Suppressor macrophage treated with lipopolysaccharide for 4 hours (primary cell): Measurements from ENCODE around the gene ARHGAP33.
"Not testable (repeated sequence)": the region's sequence is repeated elsewhere in the genome, so short reads cannot be mapped to it uniquely, and the experiment has no call there.

ENCODE experiments used
- DNase-seq: peaks from one replicate; pipeline ENCODE4 v3.0.0-alpha.2; 2020

ARHGAP33 gene

GRCh38 chr19:35756377-35757230 lies 18.8 kb upstream of the ARHGAP33 start, which contains the start of gene HSPB6:
Gene HSPB6, minus strand, starts transcription at chr19:35757029. Its CDS starts 21 bp downstream, at chr19:35757008.
- no peak for DNase-seq

- DNase-seq, result peak; percentile 23
Observed at GRCh38 chr19:35757231-35757748, 18.1 kb upstream of the ARHGAP33 start.

- peak; percentile 99 for DNase-seq
Observed at GRCh38 chr19:35757749-35758608, 17.4 kb upstream of the ARHGAP33 start, which contains the start of gene PROSER3. Gene PROSER3, plus strand, starts transcription at chr19:35758176. Its CDS starts 40 bp downstream, at chr19:35758216.

- DNase-seq, result no peak
Observed at GRCh38 chr19:35759697-35760096, 15.7 kb upstream of the ARHGAP33 start.

GRCh38 chr19:35760711-35761349 lies 14.5 kb upstream of the ARHGAP33 start:
- DNase-seq, result no peak

- DNase-seq, result no peak
Observed at GRCh38 chr19:35764432-35765315, 10.7 kb upstream of the ARHGAP33 start.

GRCh38 chr19:35766571-35767104 lies 8.7 kb upstream of the ARHGAP33 start:
- DNase-seq, result no peak

DNA sequence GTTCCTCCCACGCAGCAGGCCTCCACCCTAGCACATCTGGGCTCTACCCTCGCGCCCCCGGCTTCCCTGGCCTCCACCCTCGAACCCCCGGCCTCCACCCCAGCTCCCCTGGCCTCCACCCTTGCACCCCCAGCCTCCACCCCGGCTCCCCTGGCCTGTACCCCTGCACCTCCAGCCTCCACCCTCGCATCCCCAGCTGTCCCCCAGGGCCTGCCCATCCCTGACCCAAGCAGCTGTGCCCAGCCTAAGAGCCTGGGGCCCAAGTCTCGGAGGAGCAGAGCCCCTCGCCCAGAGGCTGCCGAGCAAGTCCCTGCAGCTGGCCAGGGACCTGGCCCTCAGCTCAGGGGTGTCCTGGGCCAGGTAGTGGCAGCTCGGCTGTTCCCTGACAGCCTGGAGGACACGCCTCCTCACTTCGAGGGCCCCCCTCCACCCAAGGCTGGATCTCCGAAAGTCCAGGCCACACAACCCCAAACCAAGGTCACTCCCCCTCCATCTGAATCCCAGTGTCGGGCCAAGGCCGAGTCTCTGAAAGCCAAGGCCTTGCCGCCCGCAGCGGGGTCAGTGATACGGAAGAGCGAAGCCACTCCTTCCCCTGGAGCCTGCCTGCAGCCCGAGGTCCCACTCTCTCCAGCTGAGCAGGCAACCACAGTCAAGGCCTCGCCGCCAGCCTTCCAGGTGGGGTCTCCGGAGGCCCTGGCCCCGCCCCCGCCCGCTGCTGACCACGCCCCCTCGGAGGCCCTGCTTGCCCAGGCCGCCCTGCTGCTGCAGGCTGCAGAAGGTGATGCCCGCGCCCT lies 7.9 kb upstream of the ARHGAP33 start:
- no peak for DNase-seq

GRCh38 chr19:35768082-35768421 lies 7.3 kb upstream of the ARHGAP33 start:
- no peak for DNase-seq

- not testable (repeated sequence) for DNase-seq
Observed at GRCh38 chr19:35772362-35772761, 3.0 kb upstream of the ARHGAP33 start.

DNA sequence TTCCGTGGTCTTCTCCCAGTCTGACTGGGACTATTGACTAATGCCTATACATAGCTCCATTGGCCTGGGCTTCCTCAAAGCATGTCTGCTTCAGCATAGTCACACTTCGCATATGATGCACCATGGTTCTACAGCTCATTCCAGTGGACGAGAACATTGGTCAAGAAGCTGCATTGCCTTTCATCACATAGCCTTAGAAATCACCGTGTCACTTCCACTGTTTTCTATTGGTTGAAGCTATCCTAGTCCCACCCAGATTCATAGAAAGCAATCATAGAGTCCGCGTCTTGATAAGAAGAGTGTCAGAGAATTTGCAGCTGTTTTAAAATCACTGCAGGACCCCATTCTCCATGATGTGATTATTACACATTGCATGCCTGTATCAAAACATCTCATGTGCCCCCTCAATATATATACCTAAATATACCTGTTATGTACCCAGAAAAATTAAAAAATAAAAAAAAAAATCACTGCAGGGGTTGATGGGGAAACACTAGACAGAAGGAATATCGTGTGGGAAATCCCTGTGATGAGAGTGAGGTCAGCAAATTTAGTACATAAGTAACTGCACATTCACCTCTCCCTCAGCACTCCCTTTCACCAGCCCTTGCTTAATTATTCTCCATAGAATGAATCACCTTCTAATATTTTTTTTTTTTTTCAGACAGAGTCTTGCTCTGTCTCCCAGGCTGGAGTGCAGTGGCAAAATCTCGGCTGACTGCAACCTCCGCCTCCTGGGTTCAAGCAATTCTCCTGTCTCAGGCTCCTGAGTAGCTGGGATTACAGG lies 2.2 kb upstream of the ARHGAP33 start:
- peak; percentile 31 for DNase-seq

DNA sequence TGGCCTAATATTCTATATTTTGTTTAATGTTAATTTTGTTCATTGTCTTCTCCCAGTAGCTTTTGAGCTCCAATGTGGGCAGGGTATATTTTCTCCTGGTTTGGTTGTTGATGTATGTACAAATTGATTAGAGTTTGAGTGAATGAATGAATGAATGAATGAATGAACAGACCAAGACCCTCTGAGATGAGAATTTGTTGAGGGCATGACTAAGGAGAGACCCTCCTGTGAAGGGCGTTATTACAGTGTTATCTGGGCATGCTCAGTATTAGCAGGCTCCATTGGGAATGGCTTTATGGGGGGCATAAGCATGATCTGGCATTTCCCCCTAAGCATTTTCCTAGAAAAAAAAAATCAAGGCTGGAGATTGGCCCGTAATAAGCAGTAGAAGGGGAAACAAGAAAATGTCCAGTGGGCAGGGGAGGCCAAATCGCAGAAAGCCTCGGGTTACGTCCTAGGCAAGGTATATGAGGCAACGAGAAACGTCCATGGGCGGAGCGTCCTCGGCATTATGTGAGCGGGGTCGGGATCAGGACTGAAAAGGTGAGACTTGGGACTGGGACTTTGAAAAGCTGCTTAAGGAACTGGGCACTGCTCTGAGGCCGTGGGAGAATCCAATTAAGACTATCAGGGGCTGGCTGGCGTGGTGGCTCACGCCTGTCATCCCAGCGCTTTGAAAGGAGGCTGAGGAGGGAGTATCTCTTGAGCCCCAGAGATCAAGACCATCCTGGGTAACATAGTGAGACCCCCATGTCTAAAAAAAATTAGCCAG lies 904 bp upstream of the ARHGAP33 start:
- DNase-seq, result no peak

DNA sequence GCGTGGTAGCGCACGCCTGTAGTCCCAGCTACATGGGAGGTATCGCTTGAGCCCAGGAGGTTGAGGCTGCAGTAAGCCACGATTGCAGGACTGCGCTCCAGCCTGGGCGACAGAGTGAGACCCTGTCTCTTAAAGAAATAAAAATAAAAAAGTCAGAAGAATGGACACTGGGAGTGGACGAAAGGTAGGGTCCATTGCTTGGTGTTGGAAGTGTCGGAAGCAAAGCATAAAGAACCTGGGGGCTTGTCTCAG lies 392 bp upstream of the ARHGAP33 start:
- DNase-seq, result no peak

- DNase-seq, result no peak
Observed at GRCh38 chr19:35776102-35776788, 881 bp downstream of the ARHGAP33 start.

DNA sequence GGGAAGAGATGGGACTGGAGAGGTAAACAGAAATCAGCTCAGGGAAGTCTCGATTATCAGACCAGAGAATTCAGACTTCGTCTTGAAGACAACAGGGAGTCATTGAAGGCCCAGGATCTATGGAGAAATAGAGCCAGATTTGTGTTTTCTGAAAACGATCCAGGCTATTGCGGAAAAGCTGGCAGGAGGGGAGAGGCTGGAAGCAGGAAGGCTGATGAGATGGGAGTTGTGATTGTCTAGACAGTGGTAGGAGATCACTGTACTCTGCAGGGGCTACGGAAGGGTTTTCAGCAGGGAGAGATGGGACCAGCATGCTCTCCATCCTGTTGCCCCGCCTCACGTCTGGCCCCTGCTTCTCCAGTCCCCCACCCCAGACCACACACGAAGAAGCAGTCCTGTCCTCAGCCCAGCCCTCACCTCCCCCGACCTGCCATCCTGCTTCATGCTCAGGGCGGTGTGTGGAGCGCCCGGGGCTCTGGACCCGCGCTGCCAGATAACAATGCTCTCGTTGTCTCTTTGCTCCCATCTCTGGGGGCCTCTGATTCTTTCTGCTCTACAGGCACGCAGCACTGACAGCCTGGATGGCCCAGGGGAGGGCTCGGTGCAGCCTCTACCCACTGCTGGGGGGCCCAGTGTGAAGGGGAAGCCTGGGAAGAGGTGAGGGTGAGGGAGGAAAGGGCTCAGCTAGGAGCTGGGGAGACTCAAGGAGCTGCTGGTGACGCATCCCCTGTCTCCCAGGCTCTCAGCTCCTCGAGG lies 1.9 kb downstream of the ARHGAP33 start:
- no peak for DNase-seq

DNA sequence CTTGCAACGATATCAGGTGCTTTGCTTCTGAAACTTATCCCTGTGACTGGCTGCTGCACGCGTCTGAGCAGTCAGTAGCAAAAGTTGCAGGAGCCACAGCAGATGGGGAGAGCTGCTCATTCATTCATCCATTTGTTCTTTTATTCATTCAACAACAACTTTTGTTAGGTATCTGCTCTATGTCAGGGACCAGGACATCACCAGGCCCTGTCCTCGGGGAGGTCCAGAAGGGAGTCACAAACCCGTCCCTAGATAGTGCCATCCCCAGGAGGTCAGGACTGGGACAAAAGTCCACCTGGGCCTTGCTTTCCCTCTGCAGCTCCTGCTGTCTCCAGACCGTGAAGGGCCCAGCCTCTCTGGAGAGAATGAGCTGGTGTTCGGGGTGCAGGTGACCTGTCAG lies 2.6 kb downstream of the ARHGAP33 start:
- no peak for DNase-seq

DNA sequence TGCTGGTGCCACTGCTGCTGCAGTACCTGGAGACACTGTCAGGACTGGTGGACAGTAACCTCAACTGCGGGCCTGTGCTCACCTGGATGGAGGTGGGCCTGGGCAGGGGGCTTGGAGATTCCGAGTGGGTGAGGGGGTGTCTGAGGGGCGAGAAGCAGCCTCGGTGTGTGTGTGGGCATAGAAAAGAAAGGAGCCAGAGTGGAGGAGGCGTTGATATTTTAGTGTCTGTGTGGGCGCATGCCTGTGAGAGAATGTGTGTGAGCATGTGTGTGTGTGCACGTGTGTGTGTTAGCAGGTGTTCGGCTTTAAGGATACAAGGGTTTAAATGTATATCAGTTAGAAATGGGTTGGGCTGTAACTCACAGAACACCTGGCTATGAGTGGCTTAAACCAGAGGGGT lies 3.7 kb downstream of the ARHGAP33 start:
- DNase-seq, result no peak

GRCh38 chr19:35780058-35780457 lies 4.7 kb downstream of the ARHGAP33 start:
- no peak for DNase-seq
